Measurements from ENCODE around the gene TLR10.
"Not testable (repeated sequence)": the region's sequence is repeated elsewhere in the genome, so short reads cannot be mapped to it uniquely, and the experiment has no call there.

Gene TLR10, protein sequence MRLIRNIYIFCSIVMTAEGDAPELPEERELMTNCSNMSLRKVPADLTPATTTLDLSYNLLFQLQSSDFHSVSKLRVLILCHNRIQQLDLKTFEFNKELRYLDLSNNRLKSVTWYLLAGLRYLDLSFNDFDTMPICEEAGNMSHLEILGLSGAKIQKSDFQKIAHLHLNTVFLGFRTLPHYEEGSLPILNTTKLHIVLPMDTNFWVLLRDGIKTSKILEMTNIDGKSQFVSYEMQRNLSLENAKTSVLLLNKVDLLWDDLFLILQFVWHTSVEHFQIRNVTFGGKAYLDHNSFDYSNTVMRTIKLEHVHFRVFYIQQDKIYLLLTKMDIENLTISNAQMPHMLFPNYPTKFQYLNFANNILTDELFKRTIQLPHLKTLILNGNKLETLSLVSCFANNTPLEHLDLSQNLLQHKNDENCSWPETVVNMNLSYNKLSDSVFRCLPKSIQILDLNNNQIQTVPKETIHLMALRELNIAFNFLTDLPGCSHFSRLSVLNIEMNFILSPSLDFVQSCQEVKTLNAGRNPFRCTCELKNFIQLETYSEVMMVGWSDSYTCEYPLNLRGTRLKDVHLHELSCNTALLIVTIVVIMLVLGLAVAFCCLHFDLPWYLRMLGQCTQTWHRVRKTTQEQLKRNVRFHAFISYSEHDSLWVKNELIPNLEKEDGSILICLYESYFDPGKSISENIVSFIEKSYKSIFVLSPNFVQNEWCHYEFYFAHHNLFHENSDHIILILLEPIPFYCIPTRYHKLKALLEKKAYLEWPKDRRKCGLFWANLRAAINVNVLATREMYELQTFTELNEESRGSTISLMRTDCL

DNA sequence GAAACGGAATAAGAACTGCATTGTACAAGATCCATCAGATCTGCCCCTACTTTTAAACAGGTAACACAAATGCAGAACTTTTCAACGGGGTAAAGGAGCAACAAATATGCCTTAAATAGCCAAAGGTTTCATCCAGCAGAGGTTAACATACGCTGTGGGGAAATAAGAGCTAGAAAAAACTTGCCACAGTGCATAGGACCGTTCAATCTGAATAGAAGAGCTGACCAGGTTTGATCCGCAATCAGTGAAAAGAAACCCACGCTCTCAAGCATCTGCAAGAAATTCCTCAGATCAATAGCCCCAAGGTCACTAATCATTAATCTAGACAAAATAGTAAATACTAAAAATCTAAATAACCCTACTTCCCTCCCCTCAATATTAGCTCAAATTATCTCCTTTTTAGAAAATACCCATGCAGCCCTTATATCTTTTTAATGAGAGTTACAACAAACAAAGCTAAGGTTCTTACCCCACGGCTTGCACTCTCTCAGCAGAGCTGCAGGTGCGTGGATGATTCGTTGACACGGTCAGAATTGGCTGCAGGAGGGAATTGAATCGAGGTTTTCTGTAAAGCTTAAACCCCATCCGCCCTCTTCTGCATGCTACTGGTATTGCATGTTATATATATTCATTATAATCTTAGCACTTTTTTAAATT is at the start of gene TLR10:
Gene TLR10, minus strand, starts transcription at position 539 of the 657 bp plus-strand sequence. CDS start 7,400 bp downstream, outside the sequence.
- DNase-seq: peak; percentile 31 to 49

DNA sequence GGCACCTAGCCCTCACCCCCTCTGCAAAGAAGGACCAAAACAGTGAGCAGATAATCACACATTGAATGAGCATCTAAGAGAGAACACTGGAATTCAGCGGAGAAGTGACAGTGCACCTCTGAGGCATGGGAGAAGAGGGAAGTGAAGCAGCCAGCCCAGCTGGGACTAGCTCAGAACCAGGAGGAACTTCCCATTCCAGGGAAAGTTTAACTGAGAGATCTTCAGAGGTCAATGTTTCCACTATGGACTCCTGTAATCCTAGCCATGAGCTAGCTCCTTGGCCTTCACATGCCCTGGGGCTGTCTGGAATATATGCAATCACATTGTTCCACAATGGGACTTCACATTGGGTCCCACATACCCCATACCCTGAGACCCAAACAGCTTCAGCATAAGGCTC is 49.4 kb upstream of the TLR10 start:
- DNase-seq: no peak

DNA sequence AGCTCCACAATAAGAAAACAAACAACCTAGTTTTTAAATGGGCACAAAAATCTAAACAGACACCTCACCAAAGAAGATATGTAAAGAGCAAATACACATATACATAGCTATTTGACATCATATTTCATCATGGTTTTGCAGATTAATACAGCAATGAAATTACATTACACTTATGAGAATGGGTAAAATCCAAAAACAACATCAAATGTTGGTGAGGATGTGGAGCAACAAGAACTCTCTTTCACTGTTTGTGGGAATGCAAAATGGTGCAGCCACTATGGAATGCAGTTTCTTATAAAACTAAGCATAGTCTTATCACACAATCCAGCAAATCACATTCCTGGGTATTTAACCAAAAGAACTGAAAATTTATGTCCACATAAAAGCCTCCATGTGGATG is 48.9 kb upstream of the TLR10 start:
- no peak for DNase-seq

DNA sequence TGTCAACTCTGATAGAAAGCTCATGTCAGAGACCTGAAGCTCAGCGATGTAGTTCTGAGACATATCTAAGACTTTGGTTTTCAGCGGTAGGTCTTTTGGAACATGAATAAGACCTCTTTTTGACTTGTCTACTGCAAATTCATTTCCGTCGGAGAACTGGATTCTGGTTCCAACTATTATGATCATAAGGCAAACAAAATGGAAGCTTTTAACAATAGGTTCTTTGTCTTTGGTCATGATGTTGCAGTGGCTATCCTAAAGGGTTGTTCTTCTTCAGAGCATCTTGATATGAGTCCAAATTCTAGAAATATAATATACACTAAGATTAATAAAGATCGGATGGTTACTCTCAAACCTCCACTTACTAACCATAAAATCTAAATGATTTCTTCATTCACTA is 46.4 kb upstream of the TLR10 start:
- DNase-seq: no peak

DNA sequence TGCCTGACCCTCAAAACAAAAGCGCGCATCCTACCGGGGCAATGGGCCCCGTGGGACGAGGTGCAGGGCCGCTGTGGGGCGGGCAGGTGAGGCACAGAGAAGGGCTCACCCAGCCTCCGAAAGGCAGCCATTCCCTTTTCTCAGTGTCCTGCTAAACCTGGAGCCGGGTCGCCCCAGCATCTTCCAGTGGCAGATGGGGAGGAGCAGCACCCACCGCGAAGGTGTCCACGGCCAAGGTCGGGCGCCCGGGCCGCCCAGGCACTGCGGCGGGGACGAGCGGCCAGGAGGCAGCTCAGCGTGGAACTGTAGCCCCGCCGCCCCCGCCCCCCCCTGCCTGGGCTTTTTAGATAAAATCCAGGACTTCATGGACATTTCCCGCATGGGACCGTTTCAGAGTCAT is 41.0 kb upstream of the TLR10 start:
- no peak for DNase-seq

DNA sequence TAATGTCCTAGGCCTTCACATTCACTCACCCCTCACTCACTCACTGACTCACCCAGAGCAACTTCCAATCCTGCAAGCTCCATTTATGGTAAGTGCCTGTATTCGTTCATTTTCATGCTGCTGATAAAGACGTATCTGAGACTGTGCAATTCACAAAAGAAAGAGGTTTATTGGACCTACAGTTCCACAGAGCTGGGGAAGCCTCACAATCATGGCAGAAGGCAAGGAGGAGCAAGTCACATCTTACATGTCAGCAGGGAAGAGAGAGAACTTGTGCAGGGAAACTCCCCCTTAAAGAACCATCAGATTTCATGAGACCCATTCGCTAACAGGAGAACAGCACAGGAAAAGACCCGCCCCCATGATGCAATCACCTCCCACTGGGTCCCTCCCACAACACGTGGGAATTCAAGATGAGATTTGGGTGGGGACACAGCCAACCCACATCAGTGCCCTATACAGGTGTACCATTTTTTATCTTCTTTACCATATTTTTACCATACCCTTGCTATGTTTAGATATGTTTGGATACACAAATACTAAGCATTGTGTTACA is 40.0 kb upstream of the TLR10 start:
- DNase-seq: no peak

DNA sequence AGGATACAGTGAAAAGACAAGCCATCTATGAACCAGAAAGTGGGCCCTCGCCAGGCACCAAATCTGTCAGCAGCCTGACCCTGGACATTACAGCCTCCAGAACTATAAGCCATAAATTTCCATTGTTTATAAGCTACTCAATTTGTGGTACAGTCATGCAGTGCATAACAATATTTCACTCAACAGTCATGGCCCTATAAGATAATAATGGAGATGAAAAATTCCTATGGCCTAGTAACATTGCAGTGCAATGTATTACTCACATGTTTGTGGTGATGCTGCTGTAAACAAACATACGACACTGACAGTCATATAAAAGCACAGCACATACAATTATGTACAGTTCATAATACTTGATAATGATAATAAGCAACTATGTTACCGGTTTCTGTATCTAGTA is 38.9 kb upstream of the TLR10 start:
- no peak for DNase-seq

DNA sequence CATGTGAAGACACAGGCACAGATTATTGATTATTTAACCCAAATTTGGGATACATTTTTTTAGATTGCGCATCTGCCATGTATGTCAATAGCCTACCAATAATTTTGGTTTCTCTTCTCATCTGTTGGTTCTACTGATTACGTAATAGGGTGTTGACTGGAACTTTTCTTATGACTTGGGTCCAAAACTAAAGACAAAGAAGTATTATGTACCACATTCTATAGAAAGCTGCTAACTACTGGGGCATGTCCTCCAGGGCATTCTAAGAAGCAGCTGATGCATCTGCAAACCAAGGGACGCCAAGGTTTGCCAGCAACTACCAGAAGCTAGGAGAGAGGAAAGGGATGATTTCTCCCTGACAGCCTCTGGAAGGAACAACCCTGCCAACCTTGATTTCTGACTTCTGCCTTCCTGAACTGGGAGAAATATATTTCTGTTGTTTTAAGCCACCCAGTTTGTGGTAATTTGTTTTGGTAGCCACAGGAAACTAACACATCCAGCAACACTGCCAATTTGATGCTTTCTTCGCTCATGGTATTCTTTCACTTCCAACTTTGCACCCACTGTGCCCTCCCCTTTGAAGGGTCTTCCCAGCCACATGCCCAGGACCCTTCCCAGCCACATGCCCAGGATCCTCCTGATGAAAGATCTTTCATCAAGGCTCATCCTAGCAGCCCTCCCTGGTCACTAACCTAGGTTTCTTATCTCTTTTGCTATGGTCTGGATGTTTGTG is 37.7 kb upstream of the TLR10 start:
- no peak for DNase-seq

DNA sequence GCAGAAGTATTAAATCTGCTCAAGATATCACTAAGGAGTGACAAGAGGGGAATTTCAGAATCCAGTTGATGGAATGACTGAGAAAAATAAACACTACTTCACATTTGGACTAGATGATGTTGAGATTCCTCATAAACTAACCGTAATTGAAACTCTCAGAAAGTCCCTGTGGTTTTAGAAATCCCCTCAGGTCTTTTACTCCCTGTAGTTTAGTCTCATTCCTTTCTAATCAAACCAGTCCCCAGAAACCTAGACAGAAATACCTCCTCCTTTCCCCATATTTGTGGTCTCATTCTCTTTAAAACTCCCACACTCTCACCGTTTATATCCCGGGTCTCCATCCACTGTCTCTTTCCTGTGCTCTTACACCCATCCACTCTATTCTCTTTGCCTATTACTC is 36.8 kb upstream of the TLR10 start:
- DNase-seq: no peak

DNA sequence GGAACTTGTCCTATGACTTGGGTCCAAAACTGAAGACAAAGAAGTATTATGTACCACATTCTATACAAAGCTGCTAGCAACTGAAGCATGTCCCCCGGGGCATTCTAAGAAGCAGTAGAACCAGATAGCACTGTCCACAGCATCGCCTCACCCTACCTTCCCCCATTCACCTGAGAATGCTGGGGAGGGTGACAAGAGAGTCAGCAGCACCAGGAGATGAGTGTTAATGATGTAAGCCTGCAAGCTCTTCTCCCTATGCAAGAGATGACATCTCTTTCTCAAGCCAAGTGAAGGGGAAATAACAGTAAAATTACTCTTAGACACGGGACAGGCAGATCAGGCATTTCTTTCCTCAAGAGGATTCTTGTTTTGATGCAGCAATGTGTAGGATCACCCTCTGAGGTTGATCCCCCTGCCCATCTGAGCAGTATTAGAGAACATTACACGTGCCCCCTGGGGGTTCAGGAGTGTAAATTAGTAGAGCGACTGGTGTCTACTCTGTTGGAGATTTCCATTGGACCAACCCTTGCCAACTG is 35.7 kb upstream of the TLR10 start:
- DNase-seq: no peak

DNA sequence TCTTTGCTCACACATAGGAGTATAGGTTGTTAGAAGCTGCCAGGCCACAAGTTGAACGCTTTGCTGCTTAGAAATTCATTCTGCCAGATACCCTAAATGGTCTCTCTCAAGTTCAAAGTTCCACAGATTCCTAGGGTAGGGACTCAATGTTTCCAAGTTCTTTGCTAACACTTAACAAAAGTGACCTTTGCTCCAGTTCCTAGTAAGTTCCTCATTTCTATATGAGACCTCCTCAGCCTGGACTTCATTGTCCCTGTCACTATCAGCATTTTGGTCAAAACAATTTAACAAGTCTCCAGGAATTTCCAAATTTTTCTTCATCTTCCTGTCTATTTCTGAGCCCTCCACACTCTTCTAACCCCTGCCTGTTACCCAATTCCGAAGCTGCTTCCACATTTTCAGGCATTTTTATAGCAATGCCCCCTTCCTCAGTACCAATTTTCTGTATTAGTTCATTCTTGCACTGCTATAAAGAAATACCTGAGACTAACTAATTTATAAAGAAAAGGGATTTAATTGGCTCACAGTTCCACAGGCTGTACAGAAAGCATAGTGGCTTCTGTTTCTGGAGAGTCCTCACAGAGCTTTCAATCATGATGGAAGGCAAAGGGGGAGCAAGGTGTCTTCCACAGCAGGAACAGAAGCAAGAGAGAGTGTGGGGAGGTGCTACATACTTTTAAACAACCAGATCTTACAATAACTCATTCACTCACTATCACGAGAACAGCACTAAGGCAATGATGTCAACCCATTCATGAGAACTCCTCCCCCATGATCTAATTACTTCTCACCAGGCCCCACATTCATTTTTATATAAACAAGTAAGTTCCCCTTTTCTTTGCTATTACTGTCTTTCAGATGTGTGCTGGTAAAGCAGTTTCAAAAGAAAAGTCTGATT is 33.3 kb upstream of the TLR10 start:
- DNase-seq: no peak

DNA sequence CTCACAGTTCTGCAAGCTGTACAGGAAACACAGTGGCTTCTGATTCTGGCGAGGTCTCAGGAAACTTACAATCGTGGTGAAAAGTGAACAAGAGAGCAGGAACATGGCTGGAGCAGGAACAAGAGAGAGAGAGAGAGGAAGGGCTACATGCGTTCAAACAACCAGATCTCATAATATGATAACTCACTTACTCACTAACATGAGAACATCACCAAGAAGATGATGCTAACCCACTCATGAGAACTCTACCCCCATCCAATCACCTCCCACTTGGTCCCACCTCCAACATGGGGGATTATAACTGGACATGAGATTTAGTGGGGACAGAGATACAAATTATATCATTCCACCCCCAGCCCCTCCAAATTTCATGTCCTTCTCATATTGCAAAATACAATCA is 31.6 kb upstream of the TLR10 start:
- no peak for DNase-seq

DNA sequence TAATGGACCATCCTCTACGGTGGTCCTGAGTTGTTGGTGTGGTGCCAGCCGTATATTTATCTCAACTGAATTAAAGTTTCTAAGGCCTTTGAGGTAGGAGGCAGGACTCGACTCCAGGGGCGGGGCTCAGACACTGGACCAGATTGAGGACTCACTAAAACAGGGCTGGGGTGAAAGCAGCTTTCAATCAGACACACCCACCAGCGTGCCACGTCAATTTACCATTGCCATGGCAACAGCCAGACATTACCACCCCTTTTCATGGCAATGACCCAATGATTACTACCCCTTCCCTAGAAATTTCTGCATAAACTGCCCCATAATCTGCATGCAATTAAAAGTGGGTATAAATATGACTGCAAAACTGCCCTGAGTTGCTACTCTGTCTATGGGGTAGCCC is 28.5 kb upstream of the TLR10 start:
- DNase-seq: no peak

DNA sequence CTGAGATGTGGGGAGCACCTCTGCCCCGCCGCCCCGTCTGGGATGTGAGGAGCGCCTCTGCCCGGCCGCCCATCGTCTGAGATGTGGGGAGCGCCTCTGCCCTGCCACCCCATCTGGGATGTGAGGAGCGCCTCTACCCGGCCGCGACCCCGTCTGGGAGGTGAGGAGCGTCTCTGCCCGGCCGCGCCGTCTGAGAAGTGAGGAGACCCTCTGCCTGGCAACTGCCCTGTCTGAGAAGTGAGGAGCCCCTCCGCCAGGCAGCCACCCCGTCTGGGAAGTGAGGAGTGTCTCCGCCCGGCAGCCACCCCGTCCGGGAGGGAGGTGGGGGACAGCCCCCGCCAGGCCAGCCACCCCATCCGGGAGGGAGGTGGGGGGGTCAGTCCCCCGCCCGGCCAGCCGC is 24.7 kb upstream of the TLR10 start:
- not testable (repeated sequence) for DNase-seq

DNA sequence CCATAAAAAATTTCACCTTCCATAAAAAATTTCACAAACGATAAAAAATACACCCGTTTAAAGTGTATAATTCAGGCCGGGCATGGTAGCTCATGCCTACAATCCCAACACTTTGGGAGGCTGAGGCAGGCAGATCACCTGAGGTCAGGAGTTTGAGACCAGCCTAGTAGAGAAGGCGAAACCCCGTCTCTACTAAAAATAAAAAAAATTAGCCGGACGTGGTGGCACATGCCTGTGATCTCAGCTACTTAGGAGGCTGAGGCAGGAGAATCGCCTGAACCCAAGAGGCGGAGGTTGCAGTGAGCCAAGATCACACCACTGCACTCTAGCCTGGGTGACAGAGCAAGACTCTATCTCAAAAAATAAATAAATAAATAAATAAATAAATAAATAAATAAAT is 23.5 kb upstream of the TLR10 start:
- DNase-seq: not testable (repeated sequence)

DNA sequence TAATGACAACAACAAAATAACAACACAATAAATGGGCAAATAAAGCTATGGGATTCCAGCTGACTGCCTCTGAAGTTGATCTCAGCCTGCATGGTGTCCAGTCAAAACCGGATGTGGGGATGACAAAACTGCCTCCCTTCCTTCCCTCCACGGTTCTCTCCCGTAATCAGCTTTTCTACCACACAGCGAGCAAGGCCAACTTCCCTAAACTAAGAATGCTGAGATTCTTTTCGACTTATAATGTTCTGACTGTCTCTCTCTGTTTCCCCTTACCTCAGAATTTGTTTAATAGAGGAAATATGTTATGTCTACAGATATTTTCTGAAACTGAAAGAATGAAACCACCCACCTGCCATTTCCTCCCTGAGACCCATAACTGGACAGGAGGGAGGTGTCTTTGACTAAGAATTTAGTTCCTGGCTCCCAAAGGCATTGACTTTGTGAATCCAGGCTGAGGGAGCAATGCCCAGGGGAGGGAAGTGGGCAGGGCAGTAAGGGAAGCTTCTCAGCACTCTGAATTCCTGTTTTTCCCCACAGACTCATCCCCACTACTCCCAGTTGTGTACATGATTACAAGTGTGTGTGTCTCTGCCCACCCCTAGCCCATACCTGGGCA is 22.8 kb upstream of the TLR10 start:
- DNase-seq: no peak

DNA sequence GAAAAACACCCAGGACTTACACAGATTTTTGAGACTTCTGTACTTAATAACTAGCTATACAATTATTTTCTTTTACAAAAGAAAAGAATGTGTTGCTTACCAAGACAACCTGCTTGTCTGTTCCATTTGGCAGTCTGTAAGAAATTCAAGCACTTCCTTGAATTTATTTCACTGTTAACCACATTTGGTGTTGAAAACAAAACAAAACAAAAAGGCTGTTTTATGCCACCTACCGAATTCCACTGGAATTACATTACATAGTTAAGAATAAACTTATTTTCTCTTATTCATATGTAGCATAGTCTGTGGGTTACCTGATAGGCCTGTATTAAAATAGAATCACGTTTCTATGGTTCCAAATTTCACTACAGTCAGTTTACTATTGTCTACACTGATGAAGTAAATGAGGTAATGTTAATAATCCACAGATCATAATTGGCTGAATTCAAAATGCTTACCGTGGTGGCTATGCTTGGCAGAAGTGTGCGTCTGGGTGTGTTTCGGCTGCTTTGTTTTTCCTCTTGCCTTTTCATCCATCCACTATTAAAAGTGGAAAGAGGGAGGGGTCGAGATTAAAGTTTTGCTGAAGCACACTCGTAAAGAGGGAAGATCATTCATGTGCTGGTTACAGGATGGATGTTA is 22.0 kb upstream of the TLR10 start, which contains the start of gene TLR1:
Gene TLR1, minus strand, starts transcription at position 138 of the 642 bp plus-strand sequence. CDS start 5,960 bp downstream, outside the sequence.
- no peak for DNase-seq

DNA sequence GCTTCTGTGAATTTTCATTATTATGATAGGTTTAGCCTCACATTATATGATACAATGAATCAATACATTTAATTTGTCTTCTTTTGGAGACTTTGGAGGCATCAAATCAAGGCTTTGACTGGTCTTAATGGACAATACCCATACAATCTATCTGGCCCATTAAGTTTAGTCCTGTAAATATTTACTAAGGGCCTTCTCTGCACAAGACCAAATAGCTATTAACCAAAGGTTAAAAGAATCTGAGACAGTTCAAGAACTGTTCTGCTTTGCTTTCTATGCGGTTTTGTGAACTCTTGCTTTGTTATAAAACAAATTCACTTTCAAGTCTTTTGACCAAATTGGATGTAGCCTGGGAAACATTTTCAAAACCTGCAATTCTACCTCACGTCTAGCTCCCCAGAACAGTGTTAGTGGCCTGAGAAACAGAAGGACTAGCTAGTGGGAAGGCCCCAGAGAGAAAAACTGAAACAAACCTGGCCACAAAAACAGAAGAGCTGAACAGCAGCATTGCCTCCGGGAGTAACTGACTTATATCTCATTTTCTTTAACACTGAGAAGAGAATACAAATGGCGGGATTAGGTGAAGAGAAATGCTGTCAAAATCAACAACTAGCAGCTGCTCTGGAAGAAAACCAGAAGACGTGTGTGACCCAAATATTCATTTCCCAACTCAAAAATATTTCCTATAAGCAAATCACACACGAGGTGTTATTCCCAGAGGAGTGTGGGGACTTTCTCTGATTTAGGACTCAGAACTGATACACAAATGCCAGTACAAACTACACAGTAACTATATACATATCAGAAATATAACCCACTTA is 21.3 kb upstream of the TLR10 start:
- DNase-seq: peak in 1 of 2 donors; percentile 13

Data from activated CD4-positive, alpha-beta T cell treated with anti-CD3 and anti-CD28 coated beads for 4 hours (primary cell).